Kidney capillary endothelial cell (primary cell): Measurements from ENCODE around the gene COL11A2.
"Not testable (repeated sequence)": the region's sequence is repeated elsewhere in the genome, so short reads cannot be mapped to it uniquely, and the experiment has no call there.

Source experiments
- DNase-seq: peaks from one replicate; pipeline ENCODE4 v3.0.0-alpha.2; 2018; ENCODE audit warnings: low spot score

COL11A2 gene

GRCh38 chr6:33156561-33156960, 35.7 kb downstream of the COL11A2 start:
- DNase-seq = no peak

- DNase-seq = no peak
Observed at GRCh38 chr6:33154349-33154748, 37.9 kb downstream of the COL11A2 start.

- DNase-seq = no peak
Observed at GRCh38 chr6:33151050-33151449, 41.2 kb downstream of the COL11A2 start.

GRCh38 chr6:33150560-33150959, 41.7 kb downstream of the COL11A2 start:
- DNase-seq = not testable (repeated sequence)

GRCh38 chr6:33147807-33148666, 44.2 kb downstream of the COL11A2 start:
- peak; percentile 46 for DNase-seq

- no peak for DNase-seq
Observed at GRCh38 chr6:33144373-33144772, 47.9 kb downstream of the COL11A2 start.

GRCh38 chr6:33143113-33143770, 49.0 kb downstream of the COL11A2 start:
- DNase-seq = no peak

GRCh38 chr6:33142501-33143070, 49.7 kb downstream of the COL11A2 start:
- no peak for DNase-seq

- DNase-seq = no peak
Observed at GRCh38 chr6:33140556-33140955, 51.7 kb downstream of the COL11A2 start.

GRCh38 chr6:33139596-33140206, 52.6 kb downstream of the COL11A2 start:
- no peak for DNase-seq

GRCh38 chr6:33136310-33136900, 55.9 kb downstream of the COL11A2 start:
- no peak for DNase-seq

- DNase-seq = no peak
Observed at GRCh38 chr6:33132081-33132524, 60.2 kb downstream of the COL11A2 start.

GRCh38 chr6:33128318-33128717, 63.9 kb downstream of the COL11A2 start:
- DNase-seq = no peak

- peak; percentile 23 for DNase-seq
Observed at GRCh38 chr6:33126101-33126714, 66.1 kb downstream of the COL11A2 start.

- DNase-seq = no peak
Observed at GRCh38 chr6:33124947-33125346, 67.3 kb downstream of the COL11A2 start.

GRCh38 chr6:33124525-33124901, 67.8 kb downstream of the COL11A2 start:
- DNase-seq = no peak

GRCh38 chr6:33123732-33124524, 68.3 kb downstream of the COL11A2 start:
- DNase-seq = peak; percentile 30

GRCh38 chr6:33123181-33123580, 69.1 kb downstream of the COL11A2 start:
- no peak for DNase-seq

- DNase-seq = no peak
Observed at GRCh38 chr6:33120001-33120400, 72.3 kb downstream of the COL11A2 start.

- DNase-seq = peak; percentile 55
Observed at GRCh38 chr6:33118525-33119123, 73.6 kb downstream of the COL11A2 start.
